Upper lobe of left lung (tissue), 4 donors: Measurements from ENCODE around the gene CTNNBL1.

Experiments used
- CTCF ChIP-seq, 6 experiments: fragments of 450-650 bp in 4 of 6; fragments of 200-600 bp in 2 of 6; sonication (generic) in 2 of 6; IDR thresholded peaks; one replicate each; pipeline ENCODE4 v1.5.1; 2016 to 2019; ENCODE audit warnings: antibody characterized with exemption in 6 of 6
- POLR2A ChIP-seq, 4 donors: fragments of 450-650 bp; IDR thresholded peaks; one replicate each; pipeline ENCODE4 v1.5.1; 2016 to 2017; ENCODE audit warnings: antibody characterized with exemption in 4 of 4, mild to moderate bottlenecking in 2 of 4
- POLR2AphosphoS5 ChIP-seq, 2 donors: sonication (generic); formaldehyde crosslinking; IDR thresholded peaks; one replicate each; pipeline ENCODE4 v1.5.1; 2017; ENCODE audit warnings: antibody characterized with exemption in 2 of 2

GRCh38 chr20:37841971-37842370, 148.1 kb downstream of the CTNNBL1 start:
- TF ChIP-seq CTCF (IDR thresholded peaks at IDR 0.05) (no peak), POLR2AphosphoS5 (IDR thresholded peaks at IDR 0.05) (no peak), POLR2A (IDR thresholded peaks at IDR 0.05) (no peak)
